Measurements from ENCODE around the gene SH2D4B. TPM values are rescaled to one million over a fixed set of nuclear protein-coding genes. Genes with fewer than 3 reads are reported as not detected.

SH2D4B gene
- total and polyA plus RNA-seq, 10 of the 15 experiments (the other 5 are each of a cell fraction or from before 2014, with no cell fraction given) = 0.04 to 0.21 (median 0.13) TPM; not detected in 5

DNA sequence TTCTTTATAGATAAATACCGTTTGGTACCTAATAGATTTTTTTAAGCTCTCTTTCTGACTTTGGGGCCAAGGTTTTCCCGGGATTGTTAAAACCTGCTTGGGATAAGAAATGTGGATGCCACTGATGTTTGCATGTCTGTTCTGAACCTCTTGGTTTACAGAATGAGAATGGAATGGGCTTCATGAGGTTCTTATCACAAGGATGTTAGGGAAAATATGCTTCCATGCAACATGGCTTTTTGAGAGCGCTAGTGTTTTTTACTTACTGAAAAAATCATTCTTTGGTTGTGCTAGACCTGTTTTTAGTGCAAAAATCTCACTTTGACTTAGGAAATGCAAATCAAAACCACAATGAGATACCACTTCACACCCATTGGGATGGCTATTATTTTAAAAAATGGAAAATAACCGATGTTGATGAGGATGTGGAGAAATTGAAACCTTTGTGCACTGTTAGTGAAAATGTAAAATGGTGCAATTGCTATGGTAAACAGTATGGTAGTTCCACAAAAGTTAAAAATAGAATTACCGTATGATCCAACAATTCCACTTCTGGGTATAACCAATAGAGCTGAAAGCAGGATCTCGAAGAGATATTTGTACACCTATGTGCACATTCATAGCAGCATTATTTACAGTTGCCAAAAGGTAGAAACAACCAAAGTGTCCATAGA lies 44.7 kb upstream of the SH2D4B start (continued):
- TF ChIP-seq, protein P1, sequence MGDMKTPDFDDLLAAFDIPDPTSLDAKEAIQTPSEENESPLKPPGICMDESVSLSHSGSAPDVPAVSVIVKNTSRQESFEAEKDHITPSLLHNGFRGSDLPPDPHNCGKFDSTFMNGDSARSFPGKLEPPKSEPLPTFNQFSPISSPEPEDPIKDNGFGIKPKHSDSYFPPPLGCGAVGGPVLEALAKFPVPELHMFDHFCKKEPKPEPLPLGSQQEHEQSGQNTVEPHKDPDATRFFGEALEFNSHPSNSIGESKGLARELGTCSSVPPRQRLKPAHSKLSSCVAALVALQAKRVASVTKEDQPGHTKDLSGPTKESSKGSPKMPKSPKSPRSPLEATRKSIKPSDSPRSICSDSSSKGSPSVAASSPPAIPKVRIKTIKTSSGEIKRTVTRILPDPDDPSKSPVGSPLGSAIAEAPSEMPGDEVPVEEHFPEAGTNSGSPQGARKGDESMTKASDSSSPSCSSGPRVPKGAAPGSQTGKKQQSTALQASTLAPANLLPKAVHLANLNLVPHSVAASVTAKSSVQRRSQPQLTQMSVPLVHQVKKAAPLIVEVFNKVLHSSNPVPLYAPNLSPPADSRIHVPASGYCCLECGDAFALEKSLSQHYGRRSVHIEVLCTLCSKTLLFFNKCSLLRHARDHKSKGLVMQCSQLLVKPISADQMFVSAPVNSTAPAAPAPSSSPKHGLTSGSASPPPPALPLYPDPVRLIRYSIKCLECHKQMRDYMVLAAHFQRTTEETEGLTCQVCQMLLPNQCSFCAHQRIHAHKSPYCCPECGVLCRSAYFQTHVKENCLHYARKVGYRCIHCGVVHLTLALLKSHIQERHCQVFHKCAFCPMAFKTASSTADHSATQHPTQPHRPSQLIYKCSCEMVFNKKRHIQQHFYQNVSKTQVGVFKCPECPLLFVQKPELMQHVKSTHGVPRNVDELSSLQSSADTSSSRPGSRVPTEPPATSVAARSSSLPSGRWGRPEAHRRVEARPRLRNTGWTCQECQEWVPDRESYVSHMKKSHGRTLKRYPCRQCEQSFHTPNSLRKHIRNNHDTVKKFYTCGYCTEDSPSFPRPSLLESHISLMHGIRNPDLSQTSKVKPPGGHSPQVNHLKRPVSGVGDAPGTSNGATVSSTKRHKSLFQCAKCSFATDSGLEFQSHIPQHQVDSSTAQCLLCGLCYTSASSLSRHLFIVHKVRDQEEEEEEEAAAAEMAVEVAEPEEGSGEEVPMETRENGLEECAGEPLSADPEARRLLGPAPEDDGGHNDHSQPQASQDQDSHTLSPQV (IDR thresholded peaks at IDR 0.05) = 0 out of 2 replicates have a peak, but pooled peaks have one; percentile 12
- no peak for TF ChIP-seq KLF5 (IDR thresholded peaks at IDR 0.05; ENCODE audit: partially characterized antibody)
- TF ChIP-seq MEF2A (IDR thresholded peaks at IDR 0.05; ENCODE audit: insufficient read depth, low read depth, low read length) = no peak
- peak in 1 of 2 experiments; percentile 18; a peak in 1 of 4 replicates for TF ChIP-seq EP300 (IDR thresholded peaks at IDR 0.05; ENCODE audit: borderline replicate concordance in 1 of 2, control insufficient read depth in 1 of 2, low read depth in 2 of 2, low read length in 2 of 2)
- peak; percentile 87 for TF ChIP-seq RUNX3 (IDR thresholded peaks at IDR 0.05; ENCODE audit: low read length)
- 0 out of 2 replicates have a peak, but pooled peaks have one; percentile 41 for TF ChIP-seq DPF2 (IDR thresholded peaks at IDR 0.05)
- TF ChIP-seq POU2F2 (IDR thresholded peaks at IDR 0.05; ENCODE audit: borderline replicate concordance, low read depth, low read length) = 0 out of 3 replicates have a peak, but pooled peaks have one; percentile 39
